GM19035 (cell line): ENCODE results near the gene DERL3.
"Not testable (repeated sequence)": the region's sequence is repeated elsewhere in the genome, so short reads cannot be mapped to it uniquely, and the experiment has no call there.

ENCODE experiments used
- ATAC-seq: cut with Tn5 transposase; IDR thresholded peaks from one replicate; pipeline ENCODE4 v1.9.1; 2021; ENCODE audit not compliant: unreplicated experiment

DERL3 gene

DNA sequence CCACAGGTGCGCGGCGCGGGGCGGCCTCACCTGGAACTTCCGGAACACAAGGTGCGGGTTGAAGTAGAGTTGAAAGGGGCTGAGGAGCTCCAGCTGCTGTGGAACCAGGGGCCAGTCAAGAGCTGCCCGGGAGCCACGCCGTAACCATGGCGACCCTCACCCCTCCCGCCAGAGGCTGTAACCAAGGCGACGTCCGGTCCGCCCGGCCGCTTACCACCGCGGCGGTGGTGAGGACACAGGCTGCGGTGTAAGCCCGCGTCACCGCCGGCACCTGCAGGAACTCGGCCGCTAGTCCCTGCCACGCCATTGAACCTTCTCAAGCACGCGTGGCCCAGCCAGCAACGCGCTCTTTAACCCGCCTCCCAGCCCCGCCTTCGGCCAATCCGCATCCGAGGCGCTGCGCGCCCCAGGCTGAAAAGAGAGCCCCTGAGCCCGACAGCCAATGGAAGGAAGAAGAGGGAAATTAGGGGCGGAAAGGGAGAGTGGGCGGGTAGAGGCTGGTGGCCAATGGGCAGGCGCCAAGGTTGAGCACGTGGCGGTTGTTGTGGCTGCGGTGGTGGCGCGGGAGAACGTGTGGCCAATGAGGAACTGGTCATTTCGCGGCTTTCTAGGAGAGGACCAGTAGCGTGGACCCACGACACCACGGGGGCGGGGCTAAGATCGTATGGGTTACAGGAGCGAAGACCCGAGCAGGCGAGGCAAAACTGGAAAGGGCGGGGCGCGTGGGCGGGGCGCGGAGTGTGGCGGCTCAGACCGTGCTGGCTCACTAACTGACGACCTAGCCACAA is at the start of gene DERL3:
Gene DERL3, minus strand, starts transcription at position 326 of the 788 bp plus-strand sequence. Its CDS starts 19 bp downstream, at position 307.
- peak; percentile 84 for ATAC-seq

DNA sequence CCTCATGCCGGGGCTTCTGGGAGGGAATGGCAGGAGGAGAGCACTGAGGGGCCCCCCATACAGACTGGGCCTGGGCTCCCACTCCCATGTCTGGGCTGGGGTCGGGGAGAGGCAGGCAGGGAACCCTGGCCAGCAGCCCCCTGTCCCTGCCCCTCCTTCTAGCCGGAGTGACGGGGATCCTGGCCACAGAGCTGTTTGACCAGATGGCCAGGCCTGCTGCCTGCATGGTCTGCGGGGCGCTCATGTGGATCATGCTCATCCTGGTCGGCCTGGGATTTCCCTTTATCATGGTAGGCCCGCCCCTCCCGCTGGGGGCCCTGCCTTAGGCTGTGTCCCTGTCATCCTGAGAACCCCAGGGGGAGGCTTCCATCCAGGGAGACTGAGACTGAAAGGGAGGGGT is 45.3 kb upstream of the DERL3 start:
- ATAC-seq, result no peak

DNA sequence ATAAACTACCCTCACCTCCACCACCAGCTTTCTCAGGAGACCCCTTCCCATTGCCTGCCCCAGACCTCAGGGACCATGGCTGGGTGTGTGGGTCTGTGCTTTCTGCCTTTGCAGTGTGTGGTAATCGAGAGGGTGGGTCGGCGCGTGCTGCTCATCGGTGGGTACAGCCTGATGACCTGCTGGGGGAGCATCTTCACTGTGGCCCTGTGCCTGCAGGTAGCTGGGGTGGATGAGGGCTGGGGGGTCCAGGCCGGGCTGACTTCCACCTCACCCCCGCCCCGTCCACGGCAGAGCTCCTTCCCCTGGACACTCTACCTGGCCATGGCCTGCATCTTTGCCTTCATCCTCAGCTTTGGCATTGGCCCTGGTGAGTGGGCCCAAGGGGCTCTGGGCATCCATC is 44.9 kb upstream of the DERL3 start:
- ATAC-seq, result no peak

DNA sequence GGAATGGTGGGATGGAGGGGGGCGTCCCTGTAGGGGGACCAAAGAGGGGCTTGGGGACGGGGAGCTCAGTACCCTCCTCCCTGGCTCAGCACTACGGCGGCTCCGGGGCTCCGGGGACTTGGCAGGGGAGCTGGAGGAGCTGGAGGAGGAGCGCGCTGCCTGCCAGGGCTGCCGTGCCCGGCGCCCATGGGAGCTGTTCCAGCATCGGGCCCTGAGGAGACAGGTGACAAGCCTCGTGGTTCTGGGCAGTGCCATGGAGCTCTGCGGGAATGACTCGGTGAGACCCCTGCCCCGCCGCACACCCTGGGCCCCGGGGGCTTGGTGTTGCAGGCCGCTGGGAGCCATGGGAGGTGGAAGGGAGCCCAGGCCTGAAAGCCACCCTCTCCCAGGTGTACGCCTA is 43.6 kb upstream of the DERL3 start:
- no peak for ATAC-seq

GRCh38 chr22:23878219-23878618 is 39.4 kb upstream of the DERL3 start:
- ATAC-seq, result no peak

DNA sequence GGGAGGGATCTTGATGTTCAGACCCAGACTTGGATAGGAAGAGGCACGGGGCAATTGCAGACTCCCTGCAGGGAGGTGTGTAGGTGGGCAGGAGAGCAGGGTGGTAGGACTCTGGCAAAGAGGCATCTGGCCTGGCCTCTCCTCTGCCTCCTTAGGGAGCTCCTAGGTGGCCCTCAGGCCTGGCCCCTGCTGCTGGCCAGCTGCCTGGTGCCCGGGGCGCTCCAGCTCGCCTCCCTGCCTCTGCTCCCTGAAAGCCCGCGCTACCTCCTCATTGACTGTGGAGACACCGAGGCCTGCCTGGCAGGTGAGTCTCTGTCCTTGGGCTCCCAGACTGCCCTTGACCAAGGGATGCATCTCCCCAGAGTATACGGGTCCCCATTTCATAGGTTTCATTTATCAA is 38.8 kb upstream of the DERL3 start:
- ATAC-seq, result no peak

- ATAC-seq, result no peak
These were observed 37.0 kb upstream of the DERL3 start for GRCh38 chr22:23875801-23876200.

DNA sequence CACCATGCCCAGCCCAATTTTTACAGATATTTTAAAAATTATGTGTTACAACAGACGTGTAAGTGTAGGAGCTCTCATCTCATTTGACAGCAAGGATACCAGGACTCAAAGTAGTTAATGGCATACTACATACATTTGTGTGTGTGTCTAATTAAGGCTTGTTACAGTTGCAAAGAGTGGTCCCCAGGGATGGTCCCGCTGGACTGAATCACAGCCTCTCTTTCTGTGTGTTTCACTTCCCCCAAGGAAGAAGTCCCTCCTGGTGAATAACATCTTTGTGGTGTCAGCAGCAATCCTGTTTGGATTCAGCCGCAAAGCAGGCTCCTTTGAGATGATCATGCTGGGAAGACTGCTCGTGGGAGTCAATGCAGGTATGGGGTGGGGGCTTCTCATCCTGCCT is 36.1 kb upstream of the DERL3 start:
- no peak for ATAC-seq

DNA sequence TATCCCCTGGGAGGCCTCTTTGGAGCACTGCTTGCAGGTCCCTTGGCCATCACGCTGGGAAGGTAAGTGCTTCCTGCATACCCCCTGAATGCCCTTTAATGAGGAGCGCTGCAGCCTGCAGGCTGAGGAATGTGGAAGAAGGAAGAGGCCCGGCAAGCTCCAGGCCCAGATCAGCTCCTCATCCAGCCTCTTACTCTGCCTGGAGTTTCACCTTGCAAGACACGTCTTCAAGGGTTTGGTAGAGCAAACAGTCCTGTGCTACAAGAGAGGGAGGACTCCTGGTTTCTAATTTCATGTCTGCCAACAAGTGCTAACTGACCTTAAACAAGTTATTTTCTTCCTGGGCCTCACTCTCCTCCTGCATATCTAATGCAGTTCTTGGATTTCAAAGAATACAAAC is 29.8 kb upstream of the DERL3 start:
- no peak for ATAC-seq

DNA sequence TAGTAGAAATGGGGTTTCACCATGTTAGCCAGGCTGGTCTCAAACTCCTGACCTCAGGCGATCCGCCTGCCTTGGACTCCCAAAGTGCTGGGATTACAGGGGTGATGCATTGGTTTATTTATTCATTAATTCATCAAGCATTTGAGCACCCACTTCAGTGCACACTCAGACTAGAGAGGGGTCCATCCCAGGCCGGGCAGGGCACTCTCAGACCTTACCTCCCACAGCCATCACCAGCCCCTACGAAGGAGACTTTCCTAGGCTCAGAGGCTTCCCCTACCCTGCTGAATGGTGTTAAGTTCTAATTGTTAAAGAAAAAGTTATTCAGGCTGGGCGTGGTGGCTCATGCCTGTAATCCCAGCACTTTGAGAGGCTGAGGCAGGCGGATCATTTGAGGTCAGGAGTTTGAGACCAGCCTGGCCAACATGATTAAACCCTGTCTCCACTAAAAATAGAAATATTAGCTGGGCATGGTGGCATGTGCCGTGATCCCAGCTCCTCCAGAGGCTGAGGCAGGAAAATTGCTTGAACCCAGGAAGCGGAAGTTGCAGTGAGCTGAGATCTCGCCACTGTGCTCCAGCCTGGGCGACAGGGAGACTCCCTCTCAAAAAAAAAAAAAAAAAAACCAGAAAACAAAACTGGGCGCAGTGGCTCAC is 25.8 kb upstream of the DERL3 start:
- not testable (repeated sequence) for ATAC-seq

DNA sequence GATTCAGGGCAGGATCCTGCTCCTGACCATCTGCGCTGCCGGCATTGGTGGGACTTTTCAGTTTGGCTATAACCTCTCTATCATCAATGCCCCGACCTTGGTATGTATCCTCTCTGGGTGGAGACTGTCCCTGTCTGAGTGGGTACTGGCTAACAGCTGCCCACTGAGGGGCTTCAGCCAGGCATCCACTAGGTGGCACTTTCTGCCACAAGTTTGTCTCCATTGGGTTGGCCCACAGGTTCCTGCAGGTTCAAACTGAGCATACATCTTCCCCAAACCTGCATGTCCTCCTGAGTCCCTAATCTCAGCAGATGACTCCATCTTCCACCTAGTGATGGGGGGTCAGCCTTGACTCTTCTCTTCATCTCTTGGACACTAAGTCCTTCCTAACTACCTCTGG is 23.3 kb upstream of the DERL3 start:
- ATAC-seq, result no peak

- not testable (repeated sequence) for ATAC-seq
These were observed 21.4 kb upstream of the DERL3 start for GRCh38 chr22:23860187-23860586.

DNA sequence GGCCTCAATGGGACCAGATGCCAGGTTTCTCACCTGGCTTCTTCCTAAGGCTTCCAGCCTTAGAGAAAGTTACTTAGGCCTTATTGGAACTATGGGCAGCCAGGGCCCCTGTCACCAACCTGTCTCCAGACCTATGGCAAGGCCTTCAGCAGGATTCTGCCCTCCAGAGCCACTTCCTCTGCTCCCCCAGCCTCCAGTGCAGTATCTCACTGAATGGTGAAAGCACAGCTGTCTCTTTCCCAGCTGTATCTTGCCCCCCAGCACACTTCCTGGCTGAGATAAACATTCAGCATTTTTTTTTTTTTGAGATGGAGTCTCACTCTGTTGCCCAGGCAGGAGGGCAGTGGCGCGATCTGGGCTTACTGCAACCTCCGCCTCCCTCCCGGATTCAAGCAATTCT is 20.4 kb upstream of the DERL3 start:
- no peak for ATAC-seq

DNA sequence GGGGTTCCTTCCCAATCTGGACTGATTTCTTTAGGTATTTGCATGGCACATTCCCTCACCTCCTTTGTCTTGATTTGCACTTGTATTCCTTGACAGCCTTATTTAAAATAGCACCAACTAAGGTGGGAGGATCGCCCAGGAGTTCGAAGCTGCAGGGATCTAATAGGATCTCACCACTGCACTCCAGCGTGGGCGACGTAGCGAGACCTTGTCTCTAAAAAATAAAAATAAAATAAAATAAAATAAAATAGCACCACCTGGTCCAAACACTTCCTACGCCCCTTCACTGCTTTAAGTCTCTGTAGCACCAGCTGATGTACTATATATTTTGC is 19.6 kb upstream of the DERL3 start:
- no peak for ATAC-seq

DNA sequence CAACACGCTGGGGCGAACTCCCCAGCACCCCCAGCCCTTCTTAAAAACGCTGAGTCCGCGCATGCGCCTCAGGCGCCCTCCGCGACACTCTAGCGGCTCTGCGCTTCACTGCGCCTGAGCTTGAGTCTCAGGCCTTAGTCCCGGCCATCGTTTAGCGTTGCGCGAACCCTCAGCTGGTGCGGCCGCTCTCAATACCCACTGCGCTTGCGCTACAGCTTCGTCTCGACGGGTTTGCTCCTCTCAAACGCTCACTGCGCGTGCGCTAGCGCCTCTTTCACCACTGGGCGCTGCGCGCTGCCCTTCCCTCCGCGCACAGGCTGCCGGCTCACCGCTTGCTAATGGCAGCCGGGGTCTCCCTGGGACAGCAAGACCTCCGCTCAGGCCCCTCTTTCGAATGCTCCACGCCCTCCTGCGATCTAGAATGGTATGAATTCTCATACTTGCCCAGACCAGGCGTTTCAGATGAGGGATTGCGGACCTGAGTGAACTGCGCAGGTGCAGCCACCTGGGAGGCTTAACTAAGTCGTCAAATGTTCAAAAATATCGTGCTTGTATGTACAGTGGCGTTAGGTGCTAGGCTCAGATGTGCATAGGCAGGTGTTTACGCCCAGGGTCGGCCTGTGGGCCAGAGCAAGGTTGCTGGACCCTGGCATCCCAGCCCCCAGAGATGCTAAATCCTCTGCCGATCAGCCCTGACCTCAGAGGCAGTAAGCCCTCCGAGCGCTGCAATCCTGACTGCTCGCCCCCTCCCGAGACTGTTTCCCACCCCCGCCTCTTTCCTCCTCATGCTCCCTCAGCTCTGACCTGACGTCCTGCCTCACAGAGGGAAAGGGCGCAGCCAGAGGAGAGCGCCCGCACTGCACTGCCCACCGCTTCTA is 19.0 kb upstream of the DERL3 start, which contains the start of gene SLC2A11:
Gene SLC2A11, plus strand, starts transcription at position 270 of the 878 bp plus-strand sequence. Its CDS starts 125 bp downstream, at position 395.
- ATAC-seq, result peak; percentile 97

- peak; percentile 39 for ATAC-seq
These were observed 18.2 kb upstream of the DERL3 start for GRCh38 chr22:23856721-23857605.

GRCh38 chr22:23850136-23850611 is 11.4 kb upstream of the DERL3 start:
- ATAC-seq, result no peak

DNA sequence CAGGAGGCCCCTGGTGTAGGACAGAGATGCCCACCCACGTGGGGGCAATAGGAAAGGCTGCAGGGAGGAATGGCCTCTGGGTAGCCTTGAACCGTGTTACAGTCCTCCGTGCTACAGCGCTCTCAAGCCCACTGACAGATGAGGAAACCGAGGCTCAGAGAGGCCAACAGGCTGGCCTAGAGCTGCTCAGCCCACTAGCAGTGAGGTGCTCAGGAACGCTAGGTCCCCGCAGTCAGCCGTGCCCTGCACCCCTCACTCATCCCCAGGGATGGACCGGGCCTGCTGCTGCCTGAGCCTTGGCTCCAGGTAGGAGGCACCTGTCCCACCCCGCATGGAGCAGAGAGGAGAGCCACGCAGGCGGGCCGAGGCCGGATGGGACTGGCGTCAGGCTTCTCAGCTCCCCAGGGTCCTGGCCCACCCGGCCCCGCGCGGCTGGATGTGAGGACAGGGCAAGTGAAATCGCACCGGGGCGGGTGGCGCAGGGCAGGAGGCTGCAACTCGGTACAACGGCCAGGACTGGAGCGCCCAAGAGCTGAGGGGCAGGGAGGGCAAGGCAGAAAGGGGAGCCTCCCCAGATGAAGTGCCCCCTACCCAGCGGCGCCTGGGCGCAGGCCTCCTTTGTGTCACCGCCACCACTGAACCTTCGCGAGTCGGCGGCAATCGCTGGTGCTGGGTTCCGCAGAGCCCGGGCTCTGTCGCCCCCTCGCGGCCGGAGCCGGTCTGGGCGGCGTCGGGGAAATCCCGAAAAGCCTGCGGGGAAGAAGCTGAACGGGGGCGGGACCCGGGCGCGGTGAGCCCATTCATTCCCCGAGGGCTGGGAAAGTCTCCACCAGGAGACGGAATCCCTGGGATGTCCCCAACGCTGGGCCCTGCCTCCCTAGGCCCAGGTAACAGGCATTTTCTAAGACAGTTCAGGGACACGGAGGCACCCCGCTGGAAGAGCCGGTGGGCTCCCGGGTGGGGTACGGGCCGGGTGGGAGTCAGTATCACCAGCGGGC is 10.5 kb upstream of the DERL3 start:
- no peak for ATAC-seq
